Hematopoietic multipotent progenitor cell treated with erythropoietin and hydrocortisone succinate and interleukin-3 and kit ligand, for 6 days (in vitro differentiated cells): ENCODE results near the gene TMEM126B.
A peak's percentile ranks its signal among the peaks of the same experiment; 100 is the strongest.
"Not testable (repeated sequence)": the region's sequence is repeated elsewhere in the genome, so short reads cannot be mapped to it uniquely, and the experiment has no call there.

Experiments used
- DNase-seq: peaks from one replicate; pipeline ENCODE4 v3.0.0-alpha.2; 2015

TMEM126B gene

GRCh38 chr11:85627998-85628770 is at the start of gene TMEM126B:
Gene TMEM126B, plus strand, starts transcription at chr11:85628593. Its CDS starts 15 bp downstream, at chr11:85628608.
- DNase-seq = peak; percentile 99

- DNase-seq = no peak
Observed at GRCh38 chr11:85582111-85582510, 46.3 kb upstream of the TMEM126B start.

- no peak for DNase-seq
Observed at GRCh38 chr11:85589373-85589772, 39.0 kb upstream of the TMEM126B start.

- peak; percentile 52 for DNase-seq
Observed at GRCh38 chr11:85590848-85591483, 37.4 kb upstream of the TMEM126B start.

GRCh38 chr11:85595285-85595884 is 33.0 kb upstream of the TMEM126B start:
- DNase-seq = peak; percentile 81

GRCh38 chr11:85596886-85597285 is 31.5 kb upstream of the TMEM126B start:
- no peak for DNase-seq

GRCh38 chr11:85599083-85599482 is 29.3 kb upstream of the TMEM126B start:
- DNase-seq = no peak

GRCh38 chr11:85602526-85603213 is 25.7 kb upstream of the TMEM126B start:
- DNase-seq = peak; percentile 39

GRCh38 chr11:85603220-85603619 is 25.2 kb upstream of the TMEM126B start:
- DNase-seq = no peak

GRCh38 chr11:85606237-85606636 is 22.2 kb upstream of the TMEM126B start:
- DNase-seq = not testable (repeated sequence)

- DNase-seq = not testable (repeated sequence)
Observed at GRCh38 chr11:85608621-85609020, 19.8 kb upstream of the TMEM126B start.

- DNase-seq = not testable (repeated sequence)
Observed at GRCh38 chr11:85609286-85609685, 19.1 kb upstream of the TMEM126B start.

GRCh38 chr11:85611643-85612042 is 16.8 kb upstream of the TMEM126B start:
- DNase-seq = not testable (repeated sequence)

- DNase-seq = no peak
Observed at GRCh38 chr11:85619499-85619898, 8.9 kb upstream of the TMEM126B start.

GRCh38 chr11:85620256-85620655 is 8.1 kb upstream of the TMEM126B start:
- DNase-seq = no peak

- no peak for DNase-seq
Observed at GRCh38 chr11:85626496-85626895, 1.9 kb upstream of the TMEM126B start.

GRCh38 chr11:85627332-85627997 is 928 bp upstream of the TMEM126B start, which contains the start of gene DLG2:
Gene DLG2, minus strand, starts transcription at chr11:85627344.
- DNase-seq = peak; percentile 21

- no peak for DNase-seq
Observed at GRCh38 chr11:85628771-85629341, 463 bp downstream of the TMEM126B start.

GRCh38 chr11:85634747-85635146 is 6.4 kb downstream of the TMEM126B start:
- no peak for DNase-seq

GRCh38 chr11:85643191-85643614 is 14.8 kb downstream of the TMEM126B start:
- DNase-seq = no peak

- DNase-seq = peak; percentile 32
Observed at GRCh38 chr11:85647078-85647477, 18.7 kb downstream of the TMEM126B start.
